HG03432 (cell line): ENCODE data around the gene CDON.
A peak's percentile ranks its signal among the peaks of the same experiment; 100 is the strongest.

Experiments
- ATAC-seq: cut with Tn5 transposase; IDR thresholded peaks from one replicate; pipeline ENCODE4 v1.9.1; 2021; ENCODE audit warnings: mild to moderate bottlenecking, moderate library complexity; ENCODE audit not compliant: unreplicated experiment

CDON gene, protein sequence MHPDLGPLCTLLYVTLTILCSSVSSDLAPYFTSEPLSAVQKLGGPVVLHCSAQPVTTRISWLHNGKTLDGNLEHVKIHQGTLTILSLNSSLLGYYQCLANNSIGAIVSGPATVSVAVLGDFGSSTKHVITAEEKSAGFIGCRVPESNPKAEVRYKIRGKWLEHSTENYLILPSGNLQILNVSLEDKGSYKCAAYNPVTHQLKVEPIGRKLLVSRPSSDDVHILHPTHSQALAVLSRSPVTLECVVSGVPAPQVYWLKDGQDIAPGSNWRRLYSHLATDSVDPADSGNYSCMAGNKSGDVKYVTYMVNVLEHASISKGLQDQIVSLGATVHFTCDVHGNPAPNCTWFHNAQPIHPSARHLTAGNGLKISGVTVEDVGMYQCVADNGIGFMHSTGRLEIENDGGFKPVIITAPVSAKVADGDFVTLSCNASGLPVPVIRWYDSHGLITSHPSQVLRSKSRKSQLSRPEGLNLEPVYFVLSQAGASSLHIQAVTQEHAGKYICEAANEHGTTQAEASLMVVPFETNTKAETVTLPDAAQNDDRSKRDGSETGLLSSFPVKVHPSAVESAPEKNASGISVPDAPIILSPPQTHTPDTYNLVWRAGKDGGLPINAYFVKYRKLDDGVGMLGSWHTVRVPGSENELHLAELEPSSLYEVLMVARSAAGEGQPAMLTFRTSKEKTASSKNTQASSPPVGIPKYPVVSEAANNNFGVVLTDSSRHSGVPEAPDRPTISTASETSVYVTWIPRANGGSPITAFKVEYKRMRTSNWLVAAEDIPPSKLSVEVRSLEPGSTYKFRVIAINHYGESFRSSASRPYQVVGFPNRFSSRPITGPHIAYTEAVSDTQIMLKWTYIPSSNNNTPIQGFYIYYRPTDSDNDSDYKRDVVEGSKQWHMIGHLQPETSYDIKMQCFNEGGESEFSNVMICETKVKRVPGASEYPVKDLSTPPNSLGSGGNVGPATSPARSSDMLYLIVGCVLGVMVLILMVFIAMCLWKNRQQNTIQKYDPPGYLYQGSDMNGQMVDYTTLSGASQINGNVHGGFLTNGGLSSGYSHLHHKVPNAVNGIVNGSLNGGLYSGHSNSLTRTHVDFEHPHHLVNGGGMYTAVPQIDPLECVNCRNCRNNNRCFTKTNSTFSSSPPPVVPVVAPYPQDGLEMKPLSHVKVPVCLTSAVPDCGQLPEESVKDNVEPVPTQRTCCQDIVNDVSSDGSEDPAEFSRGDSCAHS (N-terminal part only)

DNA sequence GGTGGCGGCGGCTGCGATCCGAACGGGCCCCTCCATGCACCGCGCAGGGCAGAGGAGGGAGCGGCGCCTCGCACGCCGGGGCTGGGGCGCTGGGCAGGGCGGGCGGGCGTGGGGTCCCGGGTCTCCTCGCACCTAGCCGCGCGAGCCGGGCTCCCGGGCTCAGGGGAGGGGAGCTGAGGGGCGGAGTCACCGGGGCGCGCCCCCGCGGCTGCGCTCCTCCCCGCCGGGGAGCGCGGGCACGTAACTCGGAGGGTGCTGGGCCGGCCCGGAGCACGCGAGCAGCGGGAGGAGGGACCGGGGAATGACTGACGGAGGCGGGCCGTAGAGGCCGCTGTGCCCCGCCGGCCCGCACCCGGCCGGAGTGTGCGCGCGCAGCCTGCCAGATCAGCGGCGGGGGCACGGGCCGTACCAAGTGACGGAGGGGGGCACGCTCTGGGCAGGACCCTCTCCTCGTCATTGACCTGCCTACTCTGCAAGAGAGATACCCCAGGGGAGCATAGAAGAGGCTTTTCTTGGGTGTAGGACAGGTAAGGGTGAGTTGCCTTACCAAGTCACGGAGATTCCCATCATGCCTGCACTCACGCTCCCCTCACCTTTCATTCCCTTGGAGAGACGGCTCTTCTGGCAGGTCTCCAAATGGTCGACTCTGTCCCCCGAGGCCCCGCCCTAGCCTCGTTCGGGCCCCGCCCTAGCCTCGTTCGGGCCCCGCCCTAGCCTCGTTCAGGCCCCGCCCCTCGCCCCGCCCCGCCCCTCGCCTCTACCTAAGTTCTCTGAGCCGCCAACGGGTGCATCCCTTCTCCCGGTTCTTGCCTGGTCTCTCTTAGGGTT, at the start of gene CDON:
CDON (minus strand) TSS at position 188 of the 828 bp plus-strand sequence. CDS start 39,390 bp downstream, outside the sequence.
- ATAC-seq, result peak; percentile 98

GRCh38 chr11:126111458-126112116, 48.9 kb upstream of the CDON start:
- no peak for ATAC-seq

GRCh38 chr11:126109941-126110731, 47.5 kb upstream of the CDON start:
- no peak for ATAC-seq

GRCh38 chr11:126106594-126107328, 44.1 kb upstream of the CDON start:
- ATAC-seq, result no peak

DNA sequence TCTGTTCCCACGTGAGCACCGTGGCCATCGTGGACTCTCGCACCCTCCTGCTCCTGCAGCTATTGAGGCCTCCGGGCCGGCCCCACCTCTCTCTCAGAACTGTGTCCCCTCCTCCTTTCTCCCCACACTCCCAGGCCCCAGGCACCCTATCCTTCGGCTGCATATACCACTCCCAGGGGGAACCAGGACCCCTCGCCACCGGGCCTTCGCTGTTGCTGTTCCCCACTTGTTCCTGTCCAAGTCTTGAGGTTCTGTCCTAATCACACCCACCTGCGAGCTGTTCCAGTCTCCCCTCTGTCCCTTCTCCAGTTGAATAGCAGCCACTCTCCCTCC, 43.0 kb upstream of the CDON start:
- ATAC-seq, result no peak

GRCh38 chr11:126105022-126105747, 42.5 kb upstream of the CDON start:
- no peak for ATAC-seq

DNA sequence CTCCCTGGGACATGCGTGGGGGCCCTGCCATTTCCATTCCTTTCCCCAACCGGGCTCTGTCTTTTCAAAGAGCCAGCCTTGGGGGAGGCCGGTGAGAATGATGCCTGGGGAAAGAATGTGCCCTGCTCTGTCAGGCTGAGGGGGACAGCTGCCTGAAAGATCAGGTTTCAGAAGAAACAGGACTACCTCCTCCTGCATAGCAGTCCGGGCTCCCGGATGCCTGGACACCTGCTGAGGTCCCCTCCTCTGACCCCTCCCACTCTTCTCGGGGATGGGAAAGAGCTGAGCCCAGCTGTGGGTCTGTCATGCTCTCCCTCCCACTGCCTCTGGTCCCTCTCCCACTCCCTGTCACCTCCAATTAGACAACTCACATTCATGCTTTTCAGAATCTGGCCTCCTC, 41.8 kb upstream of the CDON start:
- no peak for ATAC-seq

GRCh38 chr11:126103150-126103549, 40.5 kb upstream of the CDON start:
- ATAC-seq, result no peak

GRCh38 chr11:126102436-126102981, 39.8 kb upstream of the CDON start:
- ATAC-seq, result no peak

DNA sequence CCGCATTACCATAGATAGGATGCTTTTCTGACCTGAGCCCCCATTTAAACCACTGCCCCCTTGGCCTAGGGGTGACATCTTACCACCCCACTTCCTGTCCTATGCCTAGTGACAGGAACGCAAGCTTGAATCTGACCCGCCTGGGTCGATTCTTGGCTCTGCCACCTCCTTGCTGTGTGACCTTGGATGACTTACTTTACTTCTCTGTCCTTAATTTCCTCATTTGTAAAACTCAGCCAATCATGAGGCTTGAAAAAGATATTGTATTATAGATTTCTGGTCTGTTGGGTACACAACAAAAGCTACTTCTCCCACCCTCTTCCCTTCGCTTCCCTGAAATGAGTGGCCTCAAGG, 39.2 kb upstream of the CDON start:
- no peak for ATAC-seq

- ATAC-seq, result no peak
Observed at GRCh38 chr11:126101251-126101929, 38.7 kb upstream of the CDON start.

- no peak for ATAC-seq
Observed at GRCh38 chr11:126100716-126101115, 38.0 kb upstream of the CDON start.

GRCh38 chr11:126098204-126098769, 35.6 kb upstream of the CDON start:
- no peak for ATAC-seq

- no peak for ATAC-seq
Observed at GRCh38 chr11:126095745-126096144, 33.1 kb upstream of the CDON start.

DNA sequence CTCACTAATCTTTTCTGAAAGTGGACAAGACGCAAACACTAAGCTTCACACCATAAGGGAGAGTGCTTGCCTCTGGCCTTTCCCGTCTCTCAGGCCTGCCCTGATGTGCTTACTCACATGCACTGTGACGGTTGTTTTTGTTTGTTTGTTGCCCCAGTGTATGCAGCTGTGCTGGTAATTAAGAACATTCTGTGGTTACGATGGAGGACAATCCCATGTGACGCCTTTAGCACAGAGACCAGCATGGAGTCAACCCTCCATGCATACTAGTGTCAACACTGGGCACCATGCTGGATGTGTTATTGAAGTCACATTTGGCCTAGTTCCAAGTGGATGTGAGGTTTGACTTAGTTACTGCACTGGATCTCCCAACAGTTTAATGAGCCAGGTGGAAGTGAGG, 27.8 kb upstream of the CDON start:
- ATAC-seq, result no peak

GRCh38 chr11:126088999-126089398, 26.3 kb upstream of the CDON start:
- ATAC-seq, result no peak

- ATAC-seq, result no peak
Observed at GRCh38 chr11:126086248-126086647, 23.6 kb upstream of the CDON start.
